HepG2 (cell line): Measurements from ENCODE around the gene METTL4. TPM values are rescaled to one million over a fixed set of nuclear protein-coding genes. Genes with fewer than 3 reads are reported as not detected.

Experiments used
- ATAC-seq: fragments of 200-7000 bp; cut with Tn5 transposase; 3 replicates; pipeline ENCODE4 v1.9.1; 2020; ENCODE audit warnings: mild to moderate bottlenecking, moderate library complexity
- BruUV-seq: library from RNA; stranded (reverse); fragments of 400-500 nt; replicated peaks from 2 replicates; lab custom pipeline; 2021; lab: Mats Ljungman, UMichigan
- CTCF ChIA-PET: fragments of 300-600 bp; formaldehyde crosslinking; extraction: SDS; loops from one replicate; lab custom pipeline; 2021; ENCODE audit warnings: low total read pairs, inconsistent platforms, low intra/inter-chr PET ratio; lab: Yijun Ruan, JAX
- POLR2A ChIA-PET: fragments of 350-600 bp; sonication (Branson Sonifier 250); formaldehyde crosslinking; loops from one replicate; lab custom pipeline; 2020; ENCODE audit warnings: antibody characterized with exemption, inconsistent platforms; lab: Yijun Ruan, JAX
- DNase-seq: peaks from one replicate; pipeline ENCODE4 v3.0.0-alpha.2; 2015; ENCODE audit warnings: low spot score
- FAIRE-seq: peaks from 3 replicates; lab custom pipeline; 2011; peaks lifted over from hg19 to GRCh38; lab: Jason Lieb, UNC
- H2AFZ ChIP-seq: one replicate; pipeline ENCODE4 v1.6.1; 2011; ENCODE audit warnings: low read length, inconsistent platforms
- H3K27ac ChIP-seq: fragments of 300-600 bp; 3 replicates; pipeline ENCODE4 v1.8.0; 2011; ENCODE audit warnings: mixed run types, mild to moderate bottlenecking, mixed read lengths, low read length, inconsistent platforms; ENCODE audit not compliant: insufficient read depth; ENCODE audit errors: extremely low read length
- H3K27me3 ChIP-seq, 2 experiments: fragments of 200-600 bp in 1 of 2; 2 replicates in 1 of 2; 3 replicates in 1 of 2; pipeline versions ENCODE4 v1.6.0 to v1.8.0; 2011; ENCODE audit warnings: low read length in 2 of 2, mild to moderate bottlenecking in 2 of 2, moderate library complexity in 2 of 2, inconsistent platforms in 1 of 2; ENCODE audit not compliant: insufficient read depth in 2 of 2, control insufficient read depth in 1 of 2
- H3K36me3 ChIP-seq, 2 experiments: fragments of 200-600 bp in 1 of 2; replicated peaks in 1 of 2; 2 replicates in 1 of 2; 3 replicates in 1 of 2; pipeline versions ENCODE4 v1.5.1 to v1.8.0; 2011; ENCODE audit warnings: low read length in 2 of 2, inconsistent platforms in 1 of 2; ENCODE audit not compliant: insufficient read depth in 2 of 2, control insufficient read depth in 1 of 2
- H3K4me1 ChIP-seq: 2 replicates; pipeline ENCODE4 v1.5.1; 2012; ENCODE audit warnings: low read length, inconsistent platforms; ENCODE audit not compliant: insufficient read depth
- H3K4me2 ChIP-seq: 2 replicates; pipeline ENCODE4 v1.6.0; 2011; ENCODE audit warnings: low read depth, low read length, inconsistent platforms
- H3K4me3 ChIP-seq, 3 experiments: fragments of 200-600 bp in 1 of 3; sonication (generic), shearing (Covaris generic) in 1 of 3; replicated peaks in 1 of 3; 2 replicates each; pipeline ENCODE4 v1.5.1; 2011 to 2016; ENCODE audit warnings: low read length in 3 of 3, inconsistent platforms in 2 of 3, low read depth in 2 of 3, mild to moderate bottlenecking in 2 of 3, control low read depth in 1 of 3, mixed read lengths in 1 of 3; ENCODE audit not compliant: insufficient read depth in 1 of 3
- H3K79me2 ChIP-seq: one replicate; pipeline ENCODE4 v1.6.1; 2011; ENCODE audit warnings: low read length, inconsistent platforms; ENCODE audit not compliant: insufficient read depth
- H3K9ac ChIP-seq: 2 replicates; pipeline ENCODE4 v1.6.0; 2011; ENCODE audit warnings: mild to moderate bottlenecking, low read depth, low read length, inconsistent platforms; ENCODE audit not compliant: insufficient read depth
- H3K9me3 ChIP-seq: 2 replicates; pipeline ENCODE4 v1.5.1; 2012; ENCODE audit warnings: mild to moderate bottlenecking, low read length
- H4K20me1 ChIP-seq: 2 replicates; pipeline ENCODE4 v1.6.0; 2011; ENCODE audit warnings: inconsistent platforms, mild to moderate bottlenecking, low read length, moderate library complexity; ENCODE audit not compliant: insufficient read depth
- CREM ChIP-seq, 2 experiments: sonication (generic) in 1 of 2; formaldehyde crosslinking in 1 of 2; IDR thresholded peaks; 2 replicates each; pipeline versions ENCODE4 v1.4.0 to v1.6.1; 2016 to 2020; ENCODE audit warnings: antibody characterized with exemption in 1 of 2, mild to moderate bottlenecking in 1 of 2, missing genetic modification reagents in 1 of 2
- GABPB1 ChIP-seq: IDR thresholded peaks from 2 replicates; pipeline ENCODE4 v1.6.1; 2016; ENCODE audit warnings: mild to moderate bottlenecking, missing genetic modification reagents, moderate library complexity, missing compliant biosample characterization
- NR2F2 ChIP-seq: IDR thresholded peaks from 2 replicates; pipeline ENCODE4 v1.6.1; 2012; ENCODE audit warnings: low read depth, inconsistent platforms, borderline replicate concordance
- PHF8 ChIP-seq: sonication (generic); formaldehyde crosslinking; IDR thresholded peaks from 2 replicates; pipeline ENCODE4 v1.5.0; 2020; ENCODE audit warnings: missing genetic modification reagents
- STAG1 ChIP-seq: sonication (generic); formaldehyde crosslinking; IDR thresholded peaks from 2 replicates; pipeline ENCODE4 v1.4.0; 2020; ENCODE audit warnings: missing genetic modification reagents
- U2AF2 ChIP-seq: fragments of 200-400 bp; formaldehyde crosslinking; IDR thresholded peaks from 2 replicates; pipeline ENCODE4 v1.6.1; 2017; ENCODE audit warnings: low read depth, mild to moderate bottlenecking, low read length
- YEATS4 ChIP-seq: sonication (generic); formaldehyde crosslinking; IDR thresholded peaks from 2 replicates; pipeline ENCODE4 v1.4.0; 2020; ENCODE audit warnings: missing genetic modification reagents, borderline replicate concordance
- ZNF572 ChIP-seq: sonication (generic); formaldehyde crosslinking; IDR thresholded peaks from 2 replicates; pipeline ENCODE4 v1.5.1; 2020; ENCODE audit warnings: mild to moderate bottlenecking, missing genetic modification reagents
- ZNF652 ChIP-seq: IDR thresholded peaks from 2 replicates; pipeline ENCODE4 v1.6.1; 2016; ENCODE audit warnings: low read depth, borderline replicate concordance
- WGBS: methylation state at CpG from one replicate; pipeline ENCODE4 v1.1.6; 2017; ENCODE audit warnings: low lambda C conversion rate; 5-methylcytosine and 5-hydroxymethylcytosine counted together
- in situ Hi-C: cut with HindIII; loops from 2 replicates; pipeline ENCODE4 v1.10.0; 2017; ENCODE audit warnings: low pct_unique_long_range_greater_than_20kb; ENCODE audit not compliant: extremely low pct_ligation_motif_present
- intact Hi-C: fragments of 100-400 bp; cut with micrococcal nuclease; formaldehyde crosslinking; loops from one replicate; pipeline ENCODE4 v1.10.0; 2022; ENCODE audit not compliant: unreplicated experiment
- polyA plus RNA-seq, 8 experiments: library from polyadenylated mRNA; depleted of rRNA in 3 of 8; stranded (reverse) in 7 of 8; unstranded in 1 of 8; fragments of >200 nt; fragmentation: Illumina TruSeq in 4 of 8; extraction: Trizol in 4 of 8; gene quantifications; 2 replicates each; pipeline versions ENCODE4 v1.2.1 to v1.2.3, GENCODE V29; 2011 to 2016; ENCODE audit warnings: low read depth in 4 of 8, missing spikeins in 1 of 8, mixed read lengths in 1 of 8; ENCODE audit not compliant: insufficient read depth in 1 of 8
- total RNA-seq, 5 experiments: library from RNA; depleted of rRNA; stranded (reverse); fragments of >200 nt; fragmentation: Illumina TruSeq; extraction: Trizol; gene quantifications; 2 replicates each; pipeline ENCODE4 v1.2.3, GENCODE V29; 2016; ENCODE audit warnings: low read depth in 1 of 5
- TF ChIP-seq, protein P1 (sequence below), 2 experiments: IDR thresholded peaks; 2 replicates each; pipeline ENCODE4 v1.6.1; 2011 to 2012; ENCODE audit warnings: low read length in 2 of 2, borderline replicate concordance in 1 of 2, low read depth in 1 of 2, mild to moderate bottlenecking in 1 of 2, moderate library complexity in 1 of 2

Gene METTL4
- total and polyA plus RNA-seq, 2 of the 13 experiments (the other 11 are each of a cell fraction or from before 2014, with no cell fraction given): 6.8 to 8.1 TPM

DNA sequence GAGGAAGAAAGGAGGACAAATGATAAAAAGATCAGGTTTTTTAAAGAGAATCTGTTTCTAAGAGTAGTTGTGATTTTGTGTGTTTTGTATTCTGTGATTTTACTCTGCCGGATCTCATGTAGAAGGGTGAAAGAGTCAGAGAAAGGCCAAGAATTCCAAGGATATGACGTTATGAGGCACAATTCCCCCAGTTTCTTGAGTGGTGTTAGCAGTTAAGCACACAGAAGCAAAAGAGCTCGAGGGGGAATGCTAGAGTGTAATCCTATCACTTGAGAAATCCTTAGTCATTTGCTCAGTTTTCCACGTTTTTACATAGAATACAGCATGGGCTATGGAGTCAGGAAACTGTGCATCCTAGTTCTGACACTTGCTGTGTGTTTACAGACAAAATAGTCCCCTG lies 34.8 kb downstream of the METTL4 start:
- TF ChIP-seq, protein P1, sequence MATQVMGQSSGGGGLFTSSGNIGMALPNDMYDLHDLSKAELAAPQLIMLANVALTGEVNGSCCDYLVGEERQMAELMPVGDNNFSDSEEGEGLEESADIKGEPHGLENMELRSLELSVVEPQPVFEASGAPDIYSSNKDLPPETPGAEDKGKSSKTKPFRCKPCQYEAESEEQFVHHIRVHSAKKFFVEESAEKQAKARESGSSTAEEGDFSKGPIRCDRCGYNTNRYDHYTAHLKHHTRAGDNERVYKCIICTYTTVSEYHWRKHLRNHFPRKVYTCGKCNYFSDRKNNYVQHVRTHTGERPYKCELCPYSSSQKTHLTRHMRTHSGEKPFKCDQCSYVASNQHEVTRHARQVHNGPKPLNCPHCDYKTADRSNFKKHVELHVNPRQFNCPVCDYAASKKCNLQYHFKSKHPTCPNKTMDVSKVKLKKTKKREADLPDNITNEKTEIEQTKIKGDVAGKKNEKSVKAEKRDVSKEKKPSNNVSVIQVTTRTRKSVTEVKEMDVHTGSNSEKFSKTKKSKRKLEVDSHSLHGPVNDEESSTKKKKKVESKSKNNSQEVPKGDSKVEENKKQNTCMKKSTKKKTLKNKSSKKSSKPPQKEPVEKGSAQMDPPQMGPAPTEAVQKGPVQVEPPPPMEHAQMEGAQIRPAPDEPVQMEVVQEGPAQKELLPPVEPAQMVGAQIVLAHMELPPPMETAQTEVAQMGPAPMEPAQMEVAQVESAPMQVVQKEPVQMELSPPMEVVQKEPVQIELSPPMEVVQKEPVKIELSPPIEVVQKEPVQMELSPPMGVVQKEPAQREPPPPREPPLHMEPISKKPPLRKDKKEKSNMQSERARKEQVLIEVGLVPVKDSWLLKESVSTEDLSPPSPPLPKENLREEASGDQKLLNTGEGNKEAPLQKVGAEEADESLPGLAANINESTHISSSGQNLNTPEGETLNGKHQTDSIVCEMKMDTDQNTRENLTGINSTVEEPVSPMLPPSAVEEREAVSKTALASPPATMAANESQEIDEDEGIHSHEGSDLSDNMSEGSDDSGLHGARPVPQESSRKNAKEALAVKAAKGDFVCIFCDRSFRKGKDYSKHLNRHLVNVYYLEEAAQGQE (IDR thresholded peaks at IDR 0.05; ENCODE audit: borderline replicate concordance in 1 of 2, low read depth in 1 of 2, low read length in 2 of 2): no peak
- TF ChIP-seq YEATS4 (CRISPR knock-in tag): no peak
- TF ChIP-seq STAG1: no peak
- no peak for TF ChIP-seq ZNF652
- TF ChIP-seq PHF8 (CRISPR knock-in tag): no peak
- TF ChIP-seq GABPB1: no peak
- no peak for TF ChIP-seq U2AF2
- no peak for TF ChIP-seq CREM (IDR thresholded peaks at IDR 0.05)
- no peak for TF ChIP-seq CREM (CRISPR knock-in tag; IDR thresholded peaks at IDR 0.05)
- TF ChIP-seq ZNF572: no peak
- TF ChIP-seq NR2F2: no peak
- 88% methylated on average over 4 of the region's 4 CpGs for WGBS
- Histone ChIP-seq H3K4me3 (no peak overlapping the region), H3K36me3 (peaks cover 0 to 4% of the 10 kb centered on the region in 2 experiments; a peak in 1 of 5 replicates), H4K20me1 (no peaks in the 10 kb centered on the region), H3K79me2 (no peaks in the 10 kb centered on the region), H2AFZ (no peak overlapping the region), H3K9me3 (no peaks in the 10 kb centered on the region), H3K27me3 (no peaks in the 10 kb centered on the region), H3K9ac (no peak overlapping the region), H3K27ac (no peak overlapping the region), H3K4me2 (no peak overlapping the region), H3K4me1 (no peaks in the 10 kb centered on the region)
- CTCF ChIA-PET: no interaction called here
- no TSS peak for BruUV-seq
- in situ Hi-C loops (loop anchor here (10.0 to 25.0 kb wide), 3 partner anchors 199 to 949 kb away; no protein-coding TSS in a partner anchor), intact Hi-C loops (no loop called here)
- ATAC-seq (no peak), FAIRE-seq (no peak), DNase-seq (no peak)
- POLR2A ChIA-PET: no interaction called here
